Brain microvascular endothelial cell (primary cell): ENCODE measurements around the gene MAP4K1.

Experiments
- DNase-seq: peaks from one replicate; pipeline ENCODE4 v3.0.0-alpha.2; 2020
- H3K27ac ChIP-seq: fragments of 250-450 bp; sonication (Bioruptor Pico); 2 replicates; pipeline ENCODE4 v1.5.1; 2020; ENCODE audit warnings: mild to moderate bottlenecking, moderate library complexity
- H3K27me3 ChIP-seq: fragments of 250-450 bp; sonication (Bioruptor Pico); replicated peaks from 2 replicates; pipeline ENCODE4 v1.5.1; 2020; ENCODE audit warnings: mild to moderate bottlenecking
- H3K36me3 ChIP-seq: fragments of 250-450 bp; sonication (Bioruptor Pico); replicated peaks from 2 replicates; pipeline ENCODE4 v1.5.1; 2020; ENCODE audit warnings: mild to moderate bottlenecking
- H3K4me3 ChIP-seq: 2 replicates; pipeline ENCODE4 v1.5.1; 2011; ENCODE audit warnings: low read depth, mild to moderate bottlenecking, control low read depth, low read length, moderate library complexity
- CTCF ChIP-seq: IDR thresholded peaks from 2 replicates; pipeline ENCODE4 v1.5.1; 2011; ENCODE audit warnings: low read depth, mild to moderate bottlenecking, moderate library complexity, low read length, control low read depth, inconsistent platforms; ENCODE audit errors: missing control alignments
- in situ Hi-C: cut with HindIII; loops from 2 replicates; pipeline ENCODE4 v1.10.0; 2017; ENCODE audit warnings: low sequenced_read_pairs, low pct_ligation_motif_present

Gene MAP4K1

GRCh38 chr19:38547421-38547820 is 70.3 kb downstream of the MAP4K1 start:
- no peak overlapping the region for H3K27ac ChIP-seq
- H3K36me3 ChIP-seq: no peaks in the 10 kb centered on the region
- DNase-seq: no peak
- H3K4me3 ChIP-seq: no peak overlapping the region
- no peaks in the 10 kb centered on the region for H3K27me3 ChIP-seq
- in situ Hi-C loops: no loop called here
- no peak for TF ChIP-seq CTCF

GRCh38 chr19:38545596-38545995 is 72.2 kb downstream of the MAP4K1 start:
- in situ Hi-C loops: no loop called here
- H3K36me3 ChIP-seq: no peaks in the 10 kb centered on the region
- H3K4me3 ChIP-seq: no peak overlapping the region
- no peak for DNase-seq
- no peak overlapping the region for H3K27ac ChIP-seq
- no peak for TF ChIP-seq CTCF
- H3K27me3 ChIP-seq: no peaks in the 10 kb centered on the region

GRCh38 chr19:38544569-38545315 is 73.0 kb downstream of the MAP4K1 start:
- Histone ChIP-seq H3K27ac (peak overlapping the region; percentile 42), H3K4me3 (no peak overlapping the region), H3K27me3 (no peaks in the 10 kb centered on the region), H3K36me3 (no peaks in the 10 kb centered on the region)
- no peak for DNase-seq
- TF ChIP-seq CTCF: peak; percentile 55
- in situ Hi-C loops: no loop called here

- peak overlapping the region; percentile 42 for H3K27ac ChIP-seq
- H3K27me3 ChIP-seq: no peaks in the 10 kb centered on the region
- DNase-seq: peak; percentile 97
- no peaks in the 10 kb centered on the region for H3K36me3 ChIP-seq
- no peak for TF ChIP-seq CTCF
- in situ Hi-C loops: no loop called here
- no peak overlapping the region for H3K4me3 ChIP-seq
These were observed 73.8 kb downstream of the MAP4K1 start for GRCh38 chr19:38543807-38544568.

- no peak for DNase-seq
- TF ChIP-seq CTCF: no peak
- H3K27ac ChIP-seq: no peak overlapping the region
- H3K27me3 ChIP-seq: no peaks in the 10 kb centered on the region
- H3K36me3 ChIP-seq: no peaks in the 10 kb centered on the region
- H3K4me3 ChIP-seq: no peak overlapping the region
- in situ Hi-C loops: no loop called here
These were observed 74.4 kb downstream of the MAP4K1 start for GRCh38 chr19:38543286-38543806.
